BJ (cell line): Measurements from ENCODE around the gene ENOX1. TPM values are rescaled to one million over a fixed set of nuclear protein-coding genes. Genes with fewer than 3 reads are reported as not detected.

Experiments used
- CTCF ChIA-PET: fragments of 350-600 bp; formaldehyde crosslinking; extraction: SDS; loops from one replicate; lab custom pipeline; 2021; ENCODE audit warnings: antibody characterized with exemption, inconsistent platforms; lab: Yijun Ruan, JAX
- POLR2A ChIA-PET: fragments of 300-600 bp; sonication (Branson Sonifier 250); formaldehyde crosslinking; extraction: SDS; loops from one replicate; lab custom pipeline; 2021; ENCODE audit warnings: antibody characterized with exemption; lab: Charles Lee
- DNase-seq: peaks from one replicate; pipeline ENCODE4 v3.0.0-alpha.2; 2011; ENCODE audit warnings: low read depth
- H3K27me3 ChIP-seq: 2 replicates; pipeline ENCODE4 v1.6.0; 2011; ENCODE audit warnings: low read length; ENCODE audit not compliant: control insufficient read depth, insufficient read depth
- H3K36me3 ChIP-seq: 2 replicates; pipeline ENCODE4 v1.5.1; 2011; ENCODE audit warnings: low read length; ENCODE audit not compliant: control insufficient read depth, insufficient read depth
- H3K4me3 ChIP-seq: 2 replicates; pipeline ENCODE4 v1.5.1; 2011; ENCODE audit warnings: low read depth, mild to moderate bottlenecking, control low read depth, low read length
- polyA plus RNA-seq: library from polyadenylated mRNA; depleted of rRNA; stranded (reverse); fragments of >200 nt; gene quantifications from 2 replicates; pipeline ENCODE4 v1.2.3, GENCODE V29; 2011
- TF ChIP-seq, protein P1 (sequence below): IDR thresholded peaks from 2 replicates; pipeline ENCODE4 v1.5.1; 2011; ENCODE audit warnings: low read depth, mild to moderate bottlenecking, control low read depth, inconsistent platforms, low read length, moderate library complexity; ENCODE audit not compliant: insufficient read depth

The ENOX1 gene
- polyA plus RNA-seq, 1 experiment = 2.1 TPM

GRCh38 chr13:43572656-43573360, 214.0 kb downstream of the ENOX1 start:
- H3K4me3 ChIP-seq = no peak overlapping the region
- CTCF ChIA-PET = interaction anchor here (0.8 to 1.2 kb wide), 2 partner anchors 30 to 301 kb away, joined by 3 to 4 read pairs; no protein-coding TSS in a partner anchor
- DNase-seq = peak; percentile 40
- no peaks in the 10 kb centered on the region for H3K36me3 ChIP-seq
- H3K27me3 ChIP-seq = no peaks in the 10 kb centered on the region
- TF ChIP-seq, protein P1, sequence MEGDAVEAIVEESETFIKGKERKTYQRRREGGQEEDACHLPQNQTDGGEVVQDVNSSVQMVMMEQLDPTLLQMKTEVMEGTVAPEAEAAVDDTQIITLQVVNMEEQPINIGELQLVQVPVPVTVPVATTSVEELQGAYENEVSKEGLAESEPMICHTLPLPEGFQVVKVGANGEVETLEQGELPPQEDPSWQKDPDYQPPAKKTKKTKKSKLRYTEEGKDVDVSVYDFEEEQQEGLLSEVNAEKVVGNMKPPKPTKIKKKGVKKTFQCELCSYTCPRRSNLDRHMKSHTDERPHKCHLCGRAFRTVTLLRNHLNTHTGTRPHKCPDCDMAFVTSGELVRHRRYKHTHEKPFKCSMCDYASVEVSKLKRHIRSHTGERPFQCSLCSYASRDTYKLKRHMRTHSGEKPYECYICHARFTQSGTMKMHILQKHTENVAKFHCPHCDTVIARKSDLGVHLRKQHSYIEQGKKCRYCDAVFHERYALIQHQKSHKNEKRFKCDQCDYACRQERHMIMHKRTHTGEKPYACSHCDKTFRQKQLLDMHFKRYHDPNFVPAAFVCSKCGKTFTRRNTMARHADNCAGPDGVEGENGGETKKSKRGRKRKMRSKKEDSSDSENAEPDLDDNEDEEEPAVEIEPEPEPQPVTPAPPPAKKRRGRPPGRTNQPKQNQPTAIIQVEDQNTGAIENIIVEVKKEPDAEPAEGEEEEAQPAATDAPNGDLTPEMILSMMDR = no peak
- POLR2A ChIA-PET = no interaction called here

DNA sequence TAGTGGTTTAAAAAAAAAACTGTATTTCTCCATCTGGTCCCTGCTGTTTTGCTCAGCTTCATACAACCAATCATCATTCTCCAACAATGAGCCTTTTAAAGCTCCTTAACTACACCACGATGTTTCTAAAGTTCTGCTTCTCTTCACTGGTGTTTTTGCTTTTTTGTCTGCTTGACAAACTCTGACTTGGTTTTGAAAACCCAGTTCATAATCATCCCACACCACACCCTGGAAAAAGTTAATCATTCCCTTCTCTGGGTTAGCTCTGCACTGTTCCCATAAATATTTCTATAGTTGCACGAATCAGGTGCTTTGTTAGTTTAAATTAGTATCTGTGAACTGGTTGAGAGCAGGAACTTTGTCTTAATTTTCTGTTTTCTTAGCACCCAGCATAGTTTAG, 217.1 kb downstream of the ENOX1 start:
- TF ChIP-seq, protein P1 = no peak
- no peak overlapping the region for H3K4me3 ChIP-seq
- ChIA-PET POLR2A (interaction anchor here (0.6 kb wide), 1 partner anchor 332 kb away, joined by 3 read pairs; no protein-coding TSS in a partner anchor), CTCF (interaction anchor here (1.1 kb wide), 1 partner anchor 218 kb away, joined by 3 read pairs; no protein-coding TSS in a partner anchor)
- no peaks in the 10 kb centered on the region for H3K27me3 ChIP-seq
- DNase-seq = no peak
- no peaks in the 10 kb centered on the region for H3K36me3 ChIP-seq

GRCh38 chr13:43567608-43568007, 219.2 kb downstream of the ENOX1 start:
- TF ChIP-seq, protein P1 = no peak
- no peaks in the 10 kb centered on the region for H3K36me3 ChIP-seq
- no peak overlapping the region for H3K4me3 ChIP-seq
- no peaks in the 10 kb centered on the region for H3K27me3 ChIP-seq
- ChIA-PET POLR2A (no interaction called here), CTCF (no interaction called here)
- DNase-seq = peak; percentile 36

DNA sequence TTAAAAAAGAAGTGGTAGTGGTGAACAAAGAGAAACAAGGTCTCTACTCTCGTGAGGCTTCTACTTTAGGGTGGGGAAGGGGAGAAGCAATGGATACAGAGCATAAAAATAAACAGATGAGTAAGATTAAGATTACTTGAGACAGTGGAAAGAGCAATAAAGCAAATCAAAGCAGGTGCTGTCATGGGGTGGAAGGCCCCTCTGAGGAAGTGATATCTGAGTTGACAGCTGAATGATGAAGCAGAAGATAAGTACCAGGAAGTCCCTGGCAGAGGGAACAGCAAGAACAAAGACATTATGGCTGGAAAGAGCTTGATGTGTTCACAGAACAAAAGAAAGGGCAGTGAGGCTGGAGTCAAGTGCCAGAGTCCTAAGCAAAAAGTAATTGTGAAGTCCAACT, 221.8 kb downstream of the ENOX1 start:
- TF ChIP-seq, protein P1 = no peak
- CTCF ChIA-PET = no interaction called here
- no peak for DNase-seq
- no peaks in the 10 kb centered on the region for H3K27me3 ChIP-seq
- POLR2A ChIA-PET = interaction anchor here (0.8 kb wide), 1 partner anchor 756 kb away, joined by 4 read pairs; no protein-coding TSS in a partner anchor
- H3K4me3 ChIP-seq = no peak overlapping the region
- no peaks in the 10 kb centered on the region for H3K36me3 ChIP-seq

- ChIA-PET CTCF (no interaction called here), POLR2A (no interaction called here)
- H3K27me3 ChIP-seq = no peaks in the 10 kb centered on the region
- no peaks in the 10 kb centered on the region for H3K36me3 ChIP-seq
- no peak overlapping the region for H3K4me3 ChIP-seq
- TF ChIP-seq, protein P1 = no peak
- no peak for DNase-seq
Measured at GRCh38 chr13:43561081-43561480, 225.7 kb downstream of the ENOX1 start.
